ENCODE measurements around the gene DYNC1LI2. TPM values are rescaled to one million over a fixed set of nuclear protein-coding genes. Genes with fewer than 3 reads are reported as not detected.

The DYNC1LI2 gene
- total and polyA plus RNA-seq, 9 of the 15 experiments (the other 6 are each of a cell fraction or from before 2014, with no cell fraction given) = 5.1 to 48.9 (median 38.2) TPM

DNA sequence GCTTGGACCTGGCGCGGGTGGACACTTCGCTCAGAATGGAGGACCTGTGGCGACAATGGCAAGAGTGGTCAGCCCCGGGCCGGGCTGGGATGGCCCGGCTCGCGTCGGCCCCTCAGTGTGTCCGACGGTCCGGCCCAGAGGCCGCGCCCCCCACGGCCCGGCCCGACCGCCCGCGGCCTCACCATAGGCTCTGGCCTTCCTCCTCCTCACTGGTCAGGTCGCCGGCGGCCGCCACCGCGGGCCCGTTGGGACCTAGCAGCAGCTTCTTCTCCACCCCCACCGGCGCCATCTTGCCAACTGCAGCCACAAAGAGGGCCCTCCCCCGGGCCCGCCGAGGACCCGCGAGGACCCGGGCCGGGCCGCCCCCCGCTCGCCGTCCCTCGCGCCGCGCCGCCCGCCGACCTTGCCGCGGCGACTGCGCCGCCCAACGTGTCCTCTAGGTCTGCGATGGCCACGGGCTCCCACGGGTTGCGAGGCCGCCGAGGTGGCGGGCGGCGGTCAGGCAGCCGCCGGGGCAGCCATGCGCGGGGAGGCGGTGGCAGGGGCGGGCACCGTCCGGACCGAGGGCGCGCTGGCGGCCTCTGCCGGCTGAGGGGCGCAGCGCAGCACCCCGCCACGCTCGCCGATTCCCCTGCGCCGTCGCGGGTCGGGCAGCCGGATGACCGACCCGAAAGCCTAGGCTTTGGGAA is at the start of gene DYNC1LI2 (continued):
- TF ChIP-seq, protein P1, sequence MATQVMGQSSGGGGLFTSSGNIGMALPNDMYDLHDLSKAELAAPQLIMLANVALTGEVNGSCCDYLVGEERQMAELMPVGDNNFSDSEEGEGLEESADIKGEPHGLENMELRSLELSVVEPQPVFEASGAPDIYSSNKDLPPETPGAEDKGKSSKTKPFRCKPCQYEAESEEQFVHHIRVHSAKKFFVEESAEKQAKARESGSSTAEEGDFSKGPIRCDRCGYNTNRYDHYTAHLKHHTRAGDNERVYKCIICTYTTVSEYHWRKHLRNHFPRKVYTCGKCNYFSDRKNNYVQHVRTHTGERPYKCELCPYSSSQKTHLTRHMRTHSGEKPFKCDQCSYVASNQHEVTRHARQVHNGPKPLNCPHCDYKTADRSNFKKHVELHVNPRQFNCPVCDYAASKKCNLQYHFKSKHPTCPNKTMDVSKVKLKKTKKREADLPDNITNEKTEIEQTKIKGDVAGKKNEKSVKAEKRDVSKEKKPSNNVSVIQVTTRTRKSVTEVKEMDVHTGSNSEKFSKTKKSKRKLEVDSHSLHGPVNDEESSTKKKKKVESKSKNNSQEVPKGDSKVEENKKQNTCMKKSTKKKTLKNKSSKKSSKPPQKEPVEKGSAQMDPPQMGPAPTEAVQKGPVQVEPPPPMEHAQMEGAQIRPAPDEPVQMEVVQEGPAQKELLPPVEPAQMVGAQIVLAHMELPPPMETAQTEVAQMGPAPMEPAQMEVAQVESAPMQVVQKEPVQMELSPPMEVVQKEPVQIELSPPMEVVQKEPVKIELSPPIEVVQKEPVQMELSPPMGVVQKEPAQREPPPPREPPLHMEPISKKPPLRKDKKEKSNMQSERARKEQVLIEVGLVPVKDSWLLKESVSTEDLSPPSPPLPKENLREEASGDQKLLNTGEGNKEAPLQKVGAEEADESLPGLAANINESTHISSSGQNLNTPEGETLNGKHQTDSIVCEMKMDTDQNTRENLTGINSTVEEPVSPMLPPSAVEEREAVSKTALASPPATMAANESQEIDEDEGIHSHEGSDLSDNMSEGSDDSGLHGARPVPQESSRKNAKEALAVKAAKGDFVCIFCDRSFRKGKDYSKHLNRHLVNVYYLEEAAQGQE (IDR thresholded peaks at IDR 0.05; ENCODE audit: borderline replicate concordance) = peak; percentile 42; the same call in 1 of the 2 replicates
- TF ChIP-seq, protein P1 (CRISPR knock-in tag; IDR thresholded peaks at IDR 0.05; ENCODE audit: low read depth) = peak; percentile 65; the same call in 1 of the 2 replicates
- 0 out of 2 replicates have a peak, but pooled peaks have one; percentile 26 for TF ChIP-seq JUND (IDR thresholded peaks at IDR 0.05; ENCODE audit: borderline replicate concordance, low read depth, low read length)
- no peak for TF ChIP-seq JUND (tag; IDR thresholded peaks at IDR 0.05; ENCODE audit: borderline replicate concordance, low read depth, low read length)
- peak; percentile 96 for TF ChIP-seq POLR2G (IDR thresholded peaks at IDR 0.05; ENCODE audit: low read depth, low read length)
- TF ChIP-seq, protein P2, sequence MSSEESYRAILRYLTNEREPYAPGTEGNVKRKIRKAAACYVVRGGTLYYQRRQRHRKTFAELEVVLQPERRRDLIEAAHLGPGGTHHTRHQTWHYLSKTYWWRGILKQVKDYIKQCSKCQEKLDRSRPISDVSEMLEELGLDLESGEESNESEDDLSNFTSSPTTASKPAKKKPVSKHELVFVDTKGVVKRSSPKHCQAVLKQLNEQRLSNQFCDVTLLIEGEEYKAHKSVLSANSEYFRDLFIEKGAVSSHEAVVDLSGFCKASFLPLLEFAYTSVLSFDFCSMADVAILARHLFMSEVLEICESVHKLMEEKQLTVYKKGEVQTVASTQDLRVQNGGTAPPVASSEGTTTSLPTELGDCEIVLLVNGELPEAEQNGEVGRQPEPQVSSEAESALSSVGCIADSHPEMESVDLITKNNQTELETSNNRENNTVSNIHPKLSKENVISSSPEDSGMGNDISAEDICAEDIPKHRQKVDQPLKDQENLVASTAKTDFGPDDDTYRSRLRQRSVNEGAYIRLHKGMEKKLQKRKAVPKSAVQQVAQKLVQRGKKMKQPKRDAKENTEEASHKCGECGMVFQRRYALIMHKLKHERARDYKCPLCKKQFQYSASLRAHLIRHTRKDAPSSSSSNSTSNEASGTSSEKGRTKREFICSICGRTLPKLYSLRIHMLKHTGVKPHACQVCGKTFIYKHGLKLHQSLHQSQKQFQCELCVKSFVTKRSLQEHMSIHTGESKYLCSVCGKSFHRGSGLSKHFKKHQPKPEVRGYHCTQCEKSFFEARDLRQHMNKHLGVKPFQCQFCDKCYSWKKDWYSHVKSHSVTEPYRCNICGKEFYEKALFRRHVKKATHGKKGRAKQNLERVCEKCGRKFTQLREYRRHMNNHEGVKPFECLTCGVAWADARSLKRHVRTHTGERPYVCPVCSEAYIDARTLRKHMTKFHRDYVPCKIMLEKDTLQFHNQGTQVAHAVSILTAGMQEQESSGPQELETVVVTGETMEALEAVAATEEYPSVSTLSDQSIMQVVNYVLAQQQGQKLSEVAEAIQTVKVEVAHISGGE (CRISPR knock-in tag; IDR thresholded peaks at IDR 0.05) = 0 out of 6 replicates have a peak, but pooled peaks of 1 of the 3 experiments have one; percentile 24
- TF ChIP-seq BRD4 (IDR thresholded peaks at IDR 0.05) = peak; percentile 64; the same call in 1 of the 2 replicates
- TF ChIP-seq ZBTB17 (CRISPR knock-in tag; IDR thresholded peaks at IDR 0.05) = no peak
- TF ChIP-seq NONO (IDR thresholded peaks at IDR 0.05; ENCODE audit: low read depth in 2 of 2, low read length in 1 of 2) = peak; percentile 77 to 96
- TF ChIP-seq ZNF76 (CRISPR knock-in tag; IDR thresholded peaks at IDR 0.05; ENCODE audit: borderline replicate concordance) = 0 out of 2 replicates have a peak, but pooled peaks have one; percentile 15
- TF ChIP-seq GABPA (tag; conservative IDR thresholded peaks at IDR 0.05; ENCODE audit: low read depth) = no peak
- no peak for TF ChIP-seq FOXK2 (conservative IDR thresholded peaks at IDR 0.05 in 1 of 2, IDR thresholded peaks at IDR 0.05 in 1 of 2; ENCODE audit: low read depth in 2 of 2)
- peak; percentile 89; the same call in 1 of the 2 replicates for TF ChIP-seq PHF8 (IDR thresholded peaks at IDR 0.05; ENCODE audit: borderline replicate concordance, low read length)
- peak; percentile 70 for TF ChIP-seq CXXC5 (CRISPR knock-in tag; IDR thresholded peaks at IDR 0.05)
- TF ChIP-seq EWSR1 (IDR thresholded peaks at IDR 0.05; ENCODE audit: borderline replicate concordance, low read depth, partially characterized antibody) = no peak

All from K562 (cell line).